Embryonic facial prominence (tissue), 1 donor: Measurements from ENCODE around the gene ZHX3.
A peak's percentile ranks its signal among the peaks of the same experiment; 100 is the strongest.
"Not testable (repeated sequence)": the region's sequence is repeated elsewhere in the genome, so short reads cannot be mapped to it uniquely, and the experiment has no call there.

Source experiments
- DNase-seq: peaks from one replicate; pipeline ENCODE4 v3.0.0-alpha.2; 2016; ENCODE audit errors: extremely low spot score

The ZHX3 gene

GRCh38 chr20:41136680-41137613, 180.6 kb downstream of the ZHX3 start, which contains the start of gene PLCG1:
Gene PLCG1, plus strand, starts transcription at chr20:41137543. Its CDS starts 99 bp downstream, at chr20:41137642.
- peak; percentile 74 for DNase-seq

GRCh38 chr20:41135888-41136679, 181.4 kb downstream of the ZHX3 start:
- no peak for DNase-seq

- no peak for DNase-seq
Observed at GRCh38 chr20:41135187-41135887, 182.2 kb downstream of the ZHX3 start.

- no peak for DNase-seq
Observed at GRCh38 chr20:41134362-41135186, 183.0 kb downstream of the ZHX3 start.

- DNase-seq, result no peak
Observed at GRCh38 chr20:41133709-41134361, 183.7 kb downstream of the ZHX3 start.

GRCh38 chr20:41132388-41132775, 185.1 kb downstream of the ZHX3 start:
- DNase-seq, result not testable (repeated sequence)

GRCh38 chr20:41131594-41132387, 185.7 kb downstream of the ZHX3 start:
- no peak for DNase-seq
